Measurements from ENCODE around the gene MINDY4B. TPM values are rescaled to one million over a fixed set of nuclear protein-coding genes. Genes with fewer than 3 reads are reported as not detected.
"Not testable (repeated sequence)": the region's sequence is repeated elsewhere in the genome, so short reads cannot be mapped to it uniquely, and the experiment has no call there.

MINDY4B gene
- total RNA-seq, 1 donor from 2014 or later = not detected

GRCh38 chr3:150899141-150899540 lies 6.1 kb downstream of the MINDY4B start:
- DNase-seq (ENCODE audit: extremely low read depth, low read depth, low spot score) = no peak

- DNase-seq (ENCODE audit: extremely low read depth, low read depth, low spot score) = no peak
Observed at GRCh38 chr3:150898046-150898754, 7.0 kb downstream of the MINDY4B start.

DNA sequence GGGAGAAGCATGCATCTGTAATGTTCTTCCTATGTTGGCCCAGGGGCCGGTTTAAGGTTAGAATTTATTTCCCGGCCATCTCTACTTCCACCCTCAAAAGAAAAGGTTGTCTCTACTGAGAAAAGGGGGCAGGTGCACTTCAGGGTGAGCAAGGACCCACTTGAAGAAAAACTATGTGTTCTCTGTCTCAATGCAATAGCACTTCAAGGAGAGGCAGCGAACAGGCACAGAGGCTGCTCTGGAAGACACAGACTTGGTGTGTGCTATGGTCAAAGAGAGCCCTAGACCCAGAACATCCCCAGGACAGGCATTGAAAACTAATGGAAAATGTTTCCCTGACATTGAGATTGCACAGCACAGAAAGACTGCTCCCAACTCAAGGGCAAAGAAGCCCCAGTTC lies 7.6 kb downstream of the MINDY4B start:
- DNase-seq (ENCODE audit: extremely low read depth, low read depth, low spot score) = no peak

DNA sequence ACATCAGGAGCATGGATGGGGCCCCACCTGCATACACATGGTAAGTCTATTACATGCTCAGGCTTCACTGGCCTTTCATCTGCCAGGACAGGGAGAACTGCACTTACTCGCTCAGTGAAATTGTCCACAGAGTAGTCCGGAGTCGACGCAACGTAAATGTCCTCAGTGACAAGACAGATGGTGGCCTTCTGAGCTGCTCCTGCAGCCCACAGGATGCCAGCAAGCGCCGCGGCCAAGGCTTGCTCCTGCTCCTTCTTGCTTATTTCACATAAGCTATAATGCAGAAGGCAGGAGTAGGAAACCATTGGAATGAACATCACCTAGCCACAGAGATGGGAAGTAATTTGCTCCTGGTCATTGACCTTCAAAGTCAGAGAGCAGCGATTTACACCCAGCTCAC lies 14.4 kb downstream of the MINDY4B start:
- DNase-seq (ENCODE audit: extremely low read depth, low read depth, low spot score) = no peak

GRCh38 chr3:150890295-150890694 lies 14.9 kb downstream of the MINDY4B start:
- no peak for DNase-seq (ENCODE audit: extremely low read depth, low read depth, low spot score)

- no peak for DNase-seq (ENCODE audit: extremely low read depth, low read depth, low spot score)
Observed at GRCh38 chr3:150889106-150889505, 16.1 kb downstream of the MINDY4B start.

DNA sequence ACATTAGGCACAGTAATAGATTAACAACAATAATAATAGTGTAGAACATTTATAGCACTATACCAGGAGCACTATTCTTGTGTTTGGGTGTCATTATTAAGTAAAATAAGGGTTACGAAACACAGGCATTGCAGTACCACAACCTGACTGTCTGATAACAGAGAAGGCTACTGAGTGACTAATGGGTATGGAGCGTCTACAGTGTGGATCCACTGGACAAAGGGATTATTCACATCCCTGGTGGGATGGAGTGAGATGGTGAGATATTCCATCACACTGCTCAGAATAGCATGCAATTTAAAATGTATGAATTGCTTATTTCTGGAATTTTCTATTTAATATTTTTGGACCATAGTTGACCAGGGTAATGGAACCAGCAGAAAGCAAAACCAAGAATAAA lies 18.2 kb downstream of the MINDY4B start:
- no peak for DNase-seq (ENCODE audit: extremely low read depth, low read depth, low spot score)

DNA sequence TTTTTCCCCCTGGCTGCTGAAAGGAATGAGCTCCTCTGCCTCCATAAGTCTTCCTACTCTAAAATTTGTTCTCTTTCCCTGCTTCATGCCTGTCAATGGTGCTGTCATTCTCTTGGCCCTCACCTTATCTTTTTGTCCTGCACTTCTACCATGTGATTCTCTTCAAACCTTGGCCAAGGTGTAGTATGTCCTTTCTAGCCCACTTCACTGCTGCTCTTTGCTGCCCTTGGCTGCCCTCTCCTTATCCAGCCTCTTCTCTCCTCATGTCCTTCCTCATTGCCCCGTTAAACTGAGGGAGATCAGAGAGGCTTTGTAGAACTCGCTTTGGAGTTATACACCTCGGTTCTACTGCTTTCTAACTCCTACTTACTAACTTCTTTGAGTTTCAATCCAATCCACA lies 19.7 kb downstream of the MINDY4B start:
- DNase-seq (ENCODE audit: extremely low read depth, low read depth, low spot score) = no peak

GRCh38 chr3:150878996-150879575 lies 26.2 kb downstream of the MINDY4B start:
- DNase-seq (ENCODE audit: extremely low read depth, low read depth, low spot score) = no peak

GRCh38 chr3:150878290-150878689 lies 26.9 kb downstream of the MINDY4B start:
- DNase-seq (ENCODE audit: extremely low read depth, low read depth, low spot score) = no peak

DNA sequence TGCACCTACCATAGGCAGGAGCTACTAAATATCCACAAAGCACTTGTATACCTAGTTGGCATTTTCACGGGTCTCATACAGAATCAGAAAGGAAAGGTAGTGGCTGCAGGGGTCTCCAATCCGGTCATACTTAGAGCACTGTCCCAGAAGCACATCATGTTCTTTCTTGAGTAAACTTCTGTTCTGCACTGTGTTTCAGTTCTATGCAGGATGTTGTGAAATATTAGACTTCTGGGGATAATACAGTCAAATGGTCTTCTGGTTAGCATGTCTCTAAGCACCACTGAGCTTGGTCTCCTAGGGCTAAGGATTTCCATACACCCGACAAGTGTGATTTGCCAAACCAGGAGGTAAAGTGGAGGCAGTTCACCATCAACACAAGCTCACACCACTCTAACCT lies 27.9 kb downstream of the MINDY4B start:
- no peak for DNase-seq (ENCODE audit: extremely low read depth, low read depth, low spot score)

DNA sequence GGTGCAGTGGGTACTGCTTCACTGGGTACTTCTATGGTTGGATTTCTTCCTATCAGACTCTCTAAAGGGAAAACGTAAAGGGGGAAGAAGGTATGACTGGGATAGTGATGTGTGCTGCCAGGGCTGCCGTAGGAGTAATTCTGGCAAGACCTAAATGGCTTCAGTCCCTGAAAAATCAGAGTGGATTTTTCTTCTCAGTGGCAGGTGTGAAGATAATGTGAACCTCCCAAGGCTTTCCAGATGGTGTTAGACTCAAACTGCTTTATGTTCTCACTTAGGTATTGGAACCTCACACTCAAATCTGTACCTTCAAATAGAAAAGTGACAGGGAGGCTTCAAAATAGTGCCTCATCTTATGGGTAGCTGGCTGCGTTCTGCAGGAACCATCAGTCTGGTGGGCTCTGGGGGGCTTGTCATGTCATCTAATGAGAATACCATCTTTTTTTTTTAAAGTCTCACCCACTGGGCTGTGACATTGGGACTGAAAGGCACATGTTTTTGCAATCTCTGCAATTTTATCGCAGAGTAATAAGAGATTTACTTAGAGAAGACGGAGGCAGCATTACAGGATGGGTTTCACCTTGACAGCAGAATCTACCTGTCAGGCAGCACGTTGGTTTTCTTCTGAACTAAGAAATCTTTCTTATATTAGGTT lies 28.5 kb downstream of the MINDY4B start:
- no peak for DNase-seq (ENCODE audit: extremely low read depth, low read depth, low spot score)

GRCh38 chr3:150875548-150875947 lies 29.7 kb downstream of the MINDY4B start:
- DNase-seq (ENCODE audit: extremely low read depth, low read depth, low spot score) = no peak

DNA sequence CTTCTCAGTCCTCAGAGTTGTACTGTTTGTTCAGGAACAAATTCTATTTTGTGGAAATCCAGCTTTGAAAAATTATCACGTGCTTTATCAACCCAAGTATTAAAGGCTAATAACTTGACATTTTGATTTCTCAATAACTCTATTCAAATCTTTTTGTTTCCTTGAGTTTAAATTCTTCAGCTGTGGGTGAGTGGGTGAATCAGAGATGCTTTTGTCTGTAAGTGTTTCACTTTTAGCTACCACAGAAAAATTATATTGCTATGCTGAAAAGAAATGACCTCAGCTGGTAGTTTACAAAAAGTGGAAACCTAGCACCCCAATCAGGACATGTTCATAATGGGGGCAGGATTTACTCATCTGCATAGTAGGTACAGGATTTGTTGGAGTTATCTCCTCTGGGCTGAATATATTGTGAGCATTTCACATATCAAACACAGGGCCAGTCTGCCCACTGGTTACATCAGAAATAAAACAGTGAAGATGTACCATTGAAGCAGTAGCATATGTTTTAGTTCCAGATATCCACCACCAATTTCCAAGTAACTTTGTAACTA lies 30.5 kb downstream of the MINDY4B start:
- DNase-seq (ENCODE audit: extremely low read depth, low read depth, low spot score) = no peak

GRCh38 chr3:150871192-150871591 lies 34.0 kb downstream of the MINDY4B start:
- DNase-seq (ENCODE audit: extremely low read depth, low read depth, low spot score) = no peak

DNA sequence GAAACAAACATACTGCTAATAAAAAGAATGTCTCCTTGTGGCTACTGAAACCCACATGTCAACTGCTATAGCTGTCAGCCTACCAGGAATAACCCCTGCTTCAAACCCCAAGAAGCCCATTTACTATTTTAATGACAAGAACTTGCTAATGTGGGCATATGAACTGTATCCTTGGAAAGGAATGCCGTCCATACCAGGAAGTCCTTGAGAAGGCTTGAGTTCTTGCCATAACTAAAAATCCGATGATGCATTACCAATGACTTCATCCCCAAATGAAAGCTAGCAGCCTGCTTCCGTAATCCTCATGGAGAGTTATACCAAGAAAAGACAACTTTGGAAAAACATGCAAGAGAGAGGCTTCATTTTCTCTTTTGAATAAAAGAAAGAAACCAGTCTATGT lies 34.8 kb downstream of the MINDY4B start:
- DNase-seq (ENCODE audit: extremely low read depth, low read depth, low spot score) = no peak

GRCh38 chr3:150868282-150868681 lies 37.0 kb downstream of the MINDY4B start:
- no peak for DNase-seq (ENCODE audit: extremely low read depth, low read depth, low spot score)

- no peak for DNase-seq (ENCODE audit: extremely low read depth, low read depth, low spot score)
Observed at GRCh38 chr3:150867434-150867833, 37.8 kb downstream of the MINDY4B start.

DNA sequence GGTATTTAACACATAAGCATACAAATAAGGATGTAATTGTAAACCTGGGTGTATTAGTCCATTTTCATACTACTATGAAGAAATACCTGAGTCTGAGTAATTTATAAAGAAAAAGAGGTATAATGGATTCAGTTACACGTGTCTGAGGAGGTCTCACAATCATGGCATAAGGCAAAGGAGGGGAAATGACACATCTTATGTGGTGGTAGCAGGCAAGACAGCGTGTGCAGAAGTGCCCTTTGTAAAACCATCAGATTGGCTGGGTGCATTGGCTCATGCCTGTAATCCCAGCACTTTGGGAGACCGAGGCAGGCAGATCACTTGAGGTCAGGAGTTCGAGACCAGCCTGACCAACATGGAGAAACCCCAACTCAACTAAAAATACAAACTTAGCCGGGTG lies 41.3 kb downstream of the MINDY4B start:
- not testable (repeated sequence) for DNase-seq (ENCODE audit: extremely low read depth, low read depth, low spot score)

DNA sequence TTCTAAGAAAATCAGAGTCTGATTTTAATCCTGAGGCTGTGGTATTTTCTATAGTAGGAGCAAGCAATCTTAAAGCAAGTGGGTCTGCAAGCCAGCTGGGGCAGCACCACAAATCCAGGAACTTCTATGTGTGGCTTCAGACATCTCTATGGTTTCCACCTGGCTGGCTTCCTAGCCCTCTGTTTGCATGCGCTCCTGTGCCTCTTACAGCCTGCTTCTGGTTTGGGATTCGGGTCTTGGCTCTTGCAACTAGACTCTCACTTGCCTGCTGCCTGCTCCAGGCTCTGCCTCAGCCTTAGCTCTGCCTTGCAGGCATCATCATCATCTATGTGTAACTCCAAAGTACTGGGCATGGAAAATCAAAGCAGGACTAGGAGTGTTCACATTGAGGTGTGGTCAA lies 43.4 kb downstream of the MINDY4B start:
- no peak for DNase-seq (ENCODE audit: extremely low read depth, low read depth, low spot score)

- DNase-seq (ENCODE audit: extremely low read depth, low read depth, low spot score) = not testable (repeated sequence)
Observed at GRCh38 chr3:150857936-150858335, 47.3 kb downstream of the MINDY4B start.

DNA sequence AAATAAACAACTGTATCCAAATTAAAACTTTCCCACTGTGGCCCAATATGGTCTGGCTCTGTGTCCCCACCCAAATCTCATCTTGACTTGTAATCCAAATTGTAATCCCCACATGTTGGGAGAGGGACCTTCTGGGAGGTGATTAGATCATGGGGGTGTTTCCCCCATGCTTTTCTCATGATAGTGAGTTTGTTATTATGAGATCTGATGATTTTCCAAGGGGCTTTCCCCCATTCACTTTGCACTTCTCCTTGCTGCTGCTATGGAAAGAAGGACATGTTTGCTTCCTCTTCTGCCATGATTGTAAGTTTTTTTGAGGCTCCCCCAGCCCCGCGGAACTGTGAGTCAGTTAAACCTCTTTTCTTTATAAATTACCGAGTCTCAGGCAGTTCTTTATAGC lies 55.0 kb downstream of the MINDY4B start:
- DNase-seq (ENCODE audit: extremely low read depth, low read depth, low spot score) = no peak

Measured in glomerular endothelial cell (primary cell).